ENCODE results near the gene IRF9.
A peak's percentile ranks its signal among the peaks of the same experiment; 100 is the strongest.

IRF9 gene, protein sequence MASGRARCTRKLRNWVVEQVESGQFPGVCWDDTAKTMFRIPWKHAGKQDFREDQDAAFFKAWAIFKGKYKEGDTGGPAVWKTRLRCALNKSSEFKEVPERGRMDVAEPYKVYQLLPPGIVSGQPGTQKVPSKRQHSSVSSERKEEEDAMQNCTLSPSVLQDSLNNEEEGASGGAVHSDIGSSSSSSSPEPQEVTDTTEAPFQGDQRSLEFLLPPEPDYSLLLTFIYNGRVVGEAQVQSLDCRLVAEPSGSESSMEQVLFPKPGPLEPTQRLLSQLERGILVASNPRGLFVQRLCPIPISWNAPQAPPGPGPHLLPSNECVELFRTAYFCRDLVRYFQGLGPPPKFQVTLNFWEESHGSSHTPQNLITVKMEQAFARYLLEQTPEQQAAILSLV

DNA sequence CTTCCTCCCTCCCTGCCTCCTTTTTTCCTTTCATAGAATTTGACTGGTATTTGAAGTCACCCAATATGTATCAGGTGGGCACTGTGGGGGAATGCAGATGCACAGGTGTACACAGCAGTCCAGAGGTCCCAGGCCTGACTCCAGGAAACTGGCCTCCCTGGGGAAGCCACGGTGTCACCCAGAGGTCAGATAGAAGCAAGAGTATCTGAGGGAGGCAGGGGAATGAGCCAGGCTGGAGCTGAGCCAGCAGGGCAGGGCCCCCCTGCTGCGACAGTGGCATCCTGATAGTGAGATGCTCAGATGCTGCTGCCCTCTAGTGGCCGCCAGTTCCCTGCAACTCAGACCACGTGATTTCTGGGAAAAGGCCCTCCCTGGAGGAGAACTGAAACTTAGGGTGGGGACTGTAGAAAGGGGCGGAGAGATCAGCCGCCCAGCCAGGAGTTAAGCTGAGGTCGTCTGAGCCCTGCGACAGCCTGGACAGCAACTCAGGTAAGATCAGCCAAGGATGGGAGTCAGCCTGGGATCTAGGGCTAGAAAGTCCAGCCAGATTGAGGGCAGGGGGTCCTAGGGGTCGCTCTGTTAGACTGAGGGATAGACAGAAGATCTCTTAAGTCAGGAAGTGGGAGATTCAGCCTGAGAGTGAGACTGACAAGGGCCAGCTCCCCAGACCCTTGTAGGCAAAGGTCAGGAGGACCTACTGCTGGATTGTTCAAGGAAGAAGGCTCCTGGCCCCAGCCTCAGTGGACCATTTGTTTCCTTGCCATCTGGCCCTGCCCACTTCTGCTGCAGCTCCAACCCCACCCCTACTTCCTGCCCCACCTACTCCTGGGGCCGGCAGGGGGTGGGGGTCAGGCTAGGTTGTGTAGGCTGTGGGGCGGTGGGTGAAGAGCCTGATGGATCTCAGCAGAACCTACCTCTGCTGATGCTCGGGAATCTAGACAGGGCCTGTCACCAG, at the start of gene IRF9:
TSS of gene IRF9 (plus strand) at position 416 of the 955 bp plus-strand sequence. CDS start 880 bp downstream, outside the sequence.
- DNase-seq (ENCODE audit: low spot score), result peak; percentile 96

DNA sequence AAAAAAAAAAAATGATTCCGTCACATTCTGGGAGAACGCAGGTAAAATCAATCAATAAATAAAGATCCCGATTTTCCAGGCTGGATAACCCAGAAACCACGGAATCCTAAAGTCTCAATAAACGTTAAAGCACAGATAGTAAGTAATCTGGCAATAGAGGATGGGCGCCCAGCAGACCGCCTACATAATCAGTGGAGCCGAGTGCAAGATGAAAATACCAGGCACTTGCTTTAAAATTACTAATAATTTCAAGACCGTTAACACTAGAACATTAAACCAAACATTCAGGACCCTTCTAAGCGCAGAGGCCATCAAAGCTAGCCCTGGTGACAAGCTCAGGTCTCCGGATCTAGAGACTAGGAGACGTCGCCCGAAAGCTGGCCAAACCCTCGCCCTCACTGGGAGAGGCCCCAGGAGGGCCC, 47.7 kb upstream of the IRF9 start:
- no peak for DNase-seq (ENCODE audit: low spot score)

DNA sequence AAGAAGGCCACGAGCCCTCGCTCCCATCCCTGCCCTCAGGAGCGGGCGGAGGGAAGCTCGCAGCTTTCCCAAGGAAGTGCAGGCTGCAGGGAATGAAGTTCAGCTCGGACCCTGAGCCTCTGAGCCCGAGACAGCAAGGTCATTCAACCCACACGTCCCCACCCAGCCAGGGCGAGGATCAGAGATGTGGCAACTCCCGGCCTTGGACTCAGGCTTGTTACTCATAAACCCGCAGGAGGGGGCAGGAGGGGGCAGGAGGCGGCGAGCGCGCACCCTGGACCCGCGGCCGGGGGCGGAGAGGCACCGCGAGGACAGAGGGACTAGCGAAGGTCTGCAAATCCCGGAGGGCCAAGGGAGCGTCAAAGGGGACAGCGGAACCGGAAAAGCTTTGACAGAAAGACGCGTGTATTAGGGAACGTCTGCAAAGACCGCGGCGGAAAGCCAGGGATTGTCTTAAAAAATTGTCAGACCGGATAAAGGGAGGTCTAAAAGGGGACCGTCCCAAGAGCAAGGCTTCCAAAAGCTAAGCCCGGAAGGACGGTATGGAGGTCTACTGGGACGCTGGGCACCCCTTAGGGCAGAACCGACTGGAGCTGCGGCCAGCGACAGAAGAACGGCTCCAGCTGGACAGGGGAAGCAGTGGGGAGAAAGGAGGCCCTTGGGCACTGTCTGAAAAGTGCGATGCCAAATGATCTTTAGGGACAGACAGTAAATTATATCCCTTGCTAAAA, 47.1 kb upstream of the IRF9 start:
- DNase-seq (ENCODE audit: low spot score), result peak; percentile 77

DNA sequence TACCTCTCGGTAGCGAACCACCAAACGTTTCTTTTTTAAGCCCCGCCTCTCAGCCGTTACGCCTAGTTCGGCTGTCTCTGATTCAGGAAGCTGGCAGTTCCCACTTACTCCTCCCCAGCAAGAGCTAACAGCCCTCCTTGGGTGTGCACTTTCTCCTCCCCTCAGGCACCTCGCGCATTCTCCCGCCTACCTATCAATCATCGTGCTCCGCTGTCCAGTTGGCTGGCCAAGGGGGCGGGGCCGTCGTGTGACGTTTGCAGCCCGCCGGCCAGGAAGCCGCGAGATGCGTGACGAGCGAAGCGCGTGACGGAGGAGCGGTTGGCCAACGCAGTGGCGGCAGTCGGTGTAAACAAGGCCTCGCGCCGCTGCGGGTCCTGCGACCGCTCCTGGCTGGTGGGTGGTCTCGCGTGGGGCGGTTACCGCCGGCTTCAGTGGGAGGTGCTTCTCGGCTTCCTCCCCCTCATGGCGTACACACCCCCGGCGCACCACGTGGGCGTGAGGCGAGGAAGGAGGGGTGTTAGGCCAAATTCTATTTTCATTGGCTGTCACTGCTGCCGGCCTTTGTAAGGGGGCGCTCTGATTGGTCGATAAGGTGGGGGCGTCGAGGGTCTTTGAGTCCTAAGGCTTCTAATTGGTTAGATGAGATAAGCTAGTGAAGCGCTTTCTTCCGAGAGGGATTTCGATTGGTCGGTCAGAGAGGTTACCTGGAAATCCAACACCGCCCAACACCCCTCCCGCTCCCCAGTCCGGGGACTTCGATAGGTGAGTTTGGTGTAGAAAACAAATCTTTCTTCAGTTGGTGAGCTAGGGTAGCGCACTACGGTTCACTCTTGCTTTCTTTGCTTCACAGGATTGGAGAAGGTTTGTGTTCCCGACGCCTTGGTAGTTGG, 46.3 kb upstream of the IRF9 start, which contains the start of the genes DCAF11 and NRL:
TSS of gene DCAF11 (plus strand) at position 246 of the 890 bp plus-strand sequence. CDS start 818 bp downstream, outside the sequence.
TSS of gene NRL (minus strand) at position 418 of the 890 bp plus-strand sequence. CDS start 32,101 bp downstream, outside the sequence.
- DNase-seq (ENCODE audit: low spot score), result peak; percentile 100

DNA sequence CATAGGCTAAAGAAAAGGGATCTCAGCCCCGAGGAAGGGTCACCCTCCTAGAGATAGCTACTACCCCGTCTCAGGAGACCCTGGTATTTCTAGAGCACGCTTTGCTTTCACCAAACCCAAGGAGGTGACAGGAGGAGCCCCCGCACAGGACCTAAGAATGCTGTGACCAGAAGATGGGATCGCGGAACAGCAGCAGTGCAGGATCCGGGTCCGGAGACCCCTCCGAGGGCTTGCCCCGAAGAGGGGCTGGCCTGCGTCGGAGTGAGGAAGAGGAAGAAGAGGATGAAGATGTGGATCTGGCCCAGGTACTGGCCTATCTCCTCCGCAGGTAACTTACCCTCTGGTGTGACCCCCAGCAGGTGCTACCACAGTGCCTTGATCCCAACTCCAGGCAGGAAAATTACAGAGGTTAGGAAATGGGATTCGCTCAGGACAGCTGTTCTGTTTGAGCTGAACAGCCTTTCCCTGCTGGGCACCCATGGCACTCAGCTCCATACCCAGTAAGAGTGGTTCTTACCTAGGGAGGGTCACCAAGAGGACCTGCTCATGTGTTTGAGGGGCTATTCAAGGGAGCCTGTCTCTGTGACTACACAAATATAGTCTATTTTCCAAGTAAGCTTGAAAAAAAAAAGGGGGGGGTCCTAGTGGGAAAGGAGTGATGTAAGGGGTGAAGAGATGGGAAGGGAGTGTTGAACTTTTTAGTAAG, 45.5 kb upstream of the IRF9 start:
- no peak for DNase-seq (ENCODE audit: low spot score)

DNA sequence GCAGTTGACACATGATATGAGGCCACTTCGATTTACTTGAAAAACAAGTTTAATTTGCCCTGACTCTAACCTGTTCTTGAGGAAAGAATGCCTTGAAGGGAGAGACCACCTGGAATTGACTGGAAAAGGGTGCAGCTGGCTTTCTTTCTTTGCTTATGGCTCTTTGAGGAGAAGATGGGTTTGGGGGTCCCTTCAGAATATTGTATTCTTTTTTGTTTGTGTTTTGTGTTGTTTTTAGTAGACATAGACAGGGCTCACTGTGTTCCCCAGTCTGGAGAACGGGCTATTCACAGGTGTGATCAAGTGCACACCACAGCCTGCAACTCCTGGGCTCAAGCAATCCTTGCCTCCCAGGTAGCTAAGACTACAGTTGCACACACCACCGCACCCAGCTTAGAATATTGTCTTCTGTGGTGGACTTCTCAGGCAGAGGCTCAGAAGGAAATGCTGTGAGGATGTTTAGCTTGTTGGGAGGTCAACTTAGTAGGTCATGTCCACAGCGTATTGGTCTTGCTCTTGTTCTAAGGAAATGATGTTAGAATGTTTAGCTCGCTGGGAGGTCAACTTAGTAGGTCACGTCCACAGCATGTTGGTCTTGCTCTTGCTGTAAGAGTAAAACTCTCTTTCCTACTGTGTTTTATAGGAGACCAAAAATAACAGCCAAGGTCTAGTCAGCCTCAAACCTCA, 44.8 kb upstream of the IRF9 start:
- no peak for DNase-seq (ENCODE audit: low spot score)

DNA sequence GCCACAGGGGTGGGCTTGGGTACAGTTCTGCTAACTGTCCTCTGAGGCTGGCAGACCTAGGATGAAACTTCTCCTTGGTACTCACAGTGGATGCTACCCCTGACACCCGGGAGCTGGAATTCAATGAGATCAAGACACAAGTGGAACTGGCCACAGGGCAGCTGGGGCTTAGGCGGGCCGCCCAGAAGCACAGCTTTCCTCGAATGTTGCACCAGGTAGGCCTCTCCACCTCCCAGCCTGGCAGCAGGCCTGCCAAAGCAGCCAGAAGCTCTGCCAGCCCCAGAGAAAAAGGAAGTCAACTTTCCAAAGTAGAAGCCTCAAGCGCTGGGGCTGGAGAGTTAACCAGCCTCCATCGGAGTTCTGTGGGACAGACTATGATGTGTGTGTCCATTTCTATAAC, 43.9 kb upstream of the IRF9 start:
- no peak for DNase-seq (ENCODE audit: low spot score)

DNA sequence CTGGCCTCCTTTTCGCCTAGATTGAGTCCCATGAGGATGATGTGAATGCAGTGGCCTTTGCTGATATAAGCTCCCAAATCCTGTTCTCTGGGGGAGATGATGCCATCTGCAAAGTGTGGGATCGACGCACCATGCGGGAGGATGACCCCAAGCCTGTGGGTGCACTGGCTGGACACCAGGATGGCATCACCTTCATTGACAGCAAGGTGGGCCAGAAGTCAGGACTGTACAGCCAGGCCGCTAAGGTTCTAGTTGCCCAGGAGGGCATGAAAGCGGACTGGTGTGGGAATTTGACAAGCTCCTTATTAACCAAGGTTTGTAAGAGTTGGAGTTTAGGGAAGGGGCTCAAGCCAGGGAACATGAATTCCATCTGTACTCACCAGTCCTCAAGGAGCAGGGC, 41.4 kb upstream of the IRF9 start:
- DNase-seq (ENCODE audit: low spot score), result no peak

DNA sequence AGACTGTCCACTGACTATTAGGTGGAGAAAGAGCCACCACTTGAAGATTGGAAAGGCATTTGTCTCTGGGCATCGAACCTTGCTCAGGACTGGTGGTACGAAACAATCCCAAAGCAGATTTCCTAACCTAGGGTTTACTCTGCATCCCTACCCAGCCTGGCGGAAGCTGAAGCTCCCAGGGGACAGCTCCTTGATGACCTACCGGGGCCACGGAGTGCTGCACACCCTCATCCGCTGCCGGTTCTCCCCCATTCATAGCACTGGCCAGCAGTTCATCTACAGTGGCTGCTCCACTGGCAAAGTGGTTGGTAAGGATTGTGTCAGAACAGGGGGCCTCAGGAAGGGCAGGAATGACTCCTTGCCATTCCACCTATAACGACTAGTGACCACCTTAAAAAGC, 39.9 kb upstream of the IRF9 start:
- no peak for DNase-seq (ENCODE audit: low spot score)

DNA sequence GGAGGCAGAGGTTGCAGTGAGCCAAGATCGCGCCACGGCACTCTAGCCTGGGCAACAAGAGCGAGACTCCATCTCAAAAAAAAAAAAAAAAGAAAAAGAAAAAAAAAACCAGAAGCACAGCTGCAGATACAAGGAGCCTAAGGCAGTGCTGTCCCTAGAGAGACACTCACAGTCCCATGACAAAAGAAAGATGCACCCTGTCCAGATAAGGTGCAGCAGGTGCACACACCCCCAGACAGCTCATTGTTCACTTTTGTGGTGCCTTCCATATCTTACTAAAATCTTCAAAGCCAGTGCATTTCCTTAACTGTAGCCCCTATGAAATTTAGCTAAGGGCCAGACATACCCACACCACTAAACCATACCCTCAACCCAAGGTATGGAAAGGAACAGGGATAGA, 38.6 kb upstream of the IRF9 start:
- DNase-seq (ENCODE audit: low spot score), result no peak

DNA sequence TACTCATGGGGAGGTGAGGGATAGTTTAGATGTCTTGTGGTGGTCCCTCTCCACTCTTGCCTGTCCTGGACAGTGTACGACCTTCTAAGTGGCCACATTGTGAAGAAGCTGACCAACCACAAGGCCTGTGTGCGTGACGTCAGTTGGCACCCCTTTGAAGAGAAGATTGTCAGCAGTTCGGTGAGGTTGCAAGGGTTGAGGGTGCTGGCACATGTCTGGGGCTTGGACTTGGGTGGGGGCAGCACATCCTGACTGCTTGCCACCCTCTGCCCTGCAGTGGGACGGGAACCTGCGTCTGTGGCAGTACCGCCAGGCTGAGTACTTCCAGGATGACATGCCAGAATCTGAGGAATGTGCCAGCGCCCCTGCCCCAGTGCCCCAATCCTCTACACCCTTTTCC, 38.2 kb upstream of the IRF9 start:
- DNase-seq (ENCODE audit: low spot score), result no peak

DNA sequence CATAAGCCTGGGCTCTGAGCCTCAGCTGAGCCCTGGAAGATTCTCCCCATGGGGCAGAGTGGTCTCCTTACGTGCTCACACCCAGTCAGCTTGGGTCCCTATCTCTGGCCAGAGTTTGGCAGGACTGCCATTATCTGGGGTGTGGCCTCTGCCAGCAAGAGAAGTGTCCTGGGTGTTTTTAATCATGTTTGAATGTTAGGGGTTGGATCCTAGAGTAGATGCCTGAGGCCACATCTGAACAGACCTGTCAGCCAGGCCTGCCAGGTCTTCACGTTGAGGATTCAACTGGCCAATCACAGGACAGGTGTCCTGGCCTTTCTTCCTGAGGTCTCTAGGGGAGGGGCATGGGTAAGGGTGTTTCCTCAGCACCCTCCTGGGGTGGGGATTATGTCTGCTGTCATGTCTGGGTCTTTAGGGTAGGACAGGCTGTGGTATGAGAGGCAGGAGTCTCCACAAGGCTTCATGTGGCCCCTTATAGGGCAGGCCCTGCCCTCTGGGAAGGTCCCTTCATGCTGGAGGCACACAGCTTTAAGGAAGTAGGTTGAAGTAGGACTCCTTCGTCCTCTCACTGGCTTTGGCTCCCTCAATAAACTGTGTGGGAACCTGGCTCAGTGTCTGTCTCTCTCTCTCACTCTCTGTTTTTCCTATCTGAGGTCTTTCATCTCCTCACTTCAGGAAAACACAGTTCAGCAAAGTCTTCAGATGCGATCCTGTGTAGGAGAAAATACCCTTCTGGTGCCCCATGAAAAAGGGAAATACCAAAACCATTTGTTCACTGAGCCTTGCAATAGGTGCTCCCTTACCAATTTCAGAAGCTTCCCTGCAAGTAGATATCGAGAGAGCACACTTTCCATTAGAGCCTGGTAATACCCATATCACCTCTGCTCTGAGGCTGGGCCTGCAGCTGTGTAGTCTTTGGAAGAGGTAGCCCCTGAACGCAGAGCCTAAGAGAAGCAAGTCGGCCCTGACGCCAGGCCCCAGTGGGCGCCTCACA, 37.3 kb upstream of the IRF9 start:
- DNase-seq (ENCODE audit: low spot score), result no peak

DNA sequence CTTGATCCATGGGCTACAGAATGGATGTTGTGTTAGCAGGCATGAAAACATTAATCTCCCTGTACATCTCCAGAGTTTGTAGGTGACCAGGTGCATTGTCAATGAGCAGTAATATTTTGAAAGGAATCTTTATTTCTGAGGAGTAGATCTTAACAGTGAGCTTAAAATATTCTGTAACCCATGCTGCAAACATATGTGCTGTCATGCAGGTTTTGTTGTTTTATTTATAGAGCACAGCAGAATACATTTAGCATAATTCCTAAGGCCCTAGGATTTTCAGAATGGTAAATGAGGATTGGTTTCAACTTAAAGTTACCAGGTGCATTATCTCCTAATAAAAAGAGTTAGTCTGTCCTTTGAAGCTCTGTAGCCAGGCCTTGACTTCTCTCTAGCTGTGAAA, 34.1 kb upstream of the IRF9 start:
- no peak for DNase-seq (ENCODE audit: low spot score)

DNA sequence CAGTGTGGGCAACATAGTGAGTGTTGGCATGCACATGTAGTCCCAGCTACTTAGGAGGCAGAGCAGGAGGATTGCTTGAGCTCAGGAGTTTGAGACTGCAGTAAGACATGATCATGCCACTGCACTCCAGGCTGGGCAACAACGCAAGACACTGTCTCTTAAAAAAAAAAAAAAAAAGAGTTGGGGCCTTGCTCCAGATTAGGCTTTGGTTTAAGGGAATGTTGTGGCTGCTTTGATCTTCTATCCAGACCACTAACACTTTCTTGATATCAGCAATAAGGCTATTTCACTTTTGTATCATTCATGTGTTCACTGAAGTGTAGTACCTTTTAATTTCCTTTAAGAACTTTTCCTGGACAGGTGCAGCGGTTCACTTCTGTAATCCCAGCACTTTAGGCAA, 33.4 kb upstream of the IRF9 start:
- DNase-seq (ENCODE audit: low spot score), result no peak

DNA sequence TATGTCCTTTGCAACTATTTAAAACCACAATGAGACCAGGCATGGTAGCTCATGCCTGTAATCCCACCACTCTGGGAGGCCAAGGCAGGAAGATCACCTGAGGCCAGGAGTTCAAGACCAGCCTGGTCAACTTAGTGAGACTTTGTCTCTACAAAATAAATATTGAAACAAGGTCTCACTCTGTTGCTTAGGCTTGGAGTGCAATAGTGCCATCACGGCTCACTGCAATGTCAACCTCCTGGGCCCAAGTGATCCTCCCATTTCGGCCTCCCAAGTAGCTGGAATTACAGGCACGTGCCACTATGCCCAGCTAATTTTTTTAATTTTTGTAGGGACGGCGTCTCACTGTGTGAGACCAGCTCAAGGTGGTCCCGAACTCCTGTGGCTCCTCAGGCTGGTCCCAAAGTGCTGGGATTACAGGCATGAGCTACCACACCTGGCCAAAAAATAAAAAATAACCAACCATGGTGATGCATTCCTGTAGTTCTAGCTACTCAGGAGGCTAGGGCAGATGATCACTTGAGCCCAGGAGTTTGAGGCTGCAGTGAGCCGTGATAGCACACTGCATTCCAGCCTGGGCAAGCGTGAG, 31.6 kb upstream of the IRF9 start:
- no peak for DNase-seq (ENCODE audit: low spot score)

DNA sequence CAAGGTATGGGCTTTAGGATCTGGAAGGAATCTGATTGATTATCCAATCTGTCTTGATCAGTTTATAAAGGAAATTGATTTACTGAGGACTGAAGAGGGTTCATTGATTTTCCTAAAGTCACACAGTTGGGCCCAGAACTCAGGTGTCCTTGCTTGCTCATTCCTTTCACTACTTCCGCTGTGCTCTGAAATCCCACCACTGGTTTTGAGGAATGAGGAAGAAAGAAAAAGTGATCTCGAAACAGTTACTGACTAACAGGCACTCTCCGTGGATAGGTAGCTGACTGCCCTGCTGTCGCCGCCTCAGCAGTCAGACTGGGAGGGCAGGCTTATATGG, 30.7 kb upstream of the IRF9 start, which contains the start of gene FITM1:
TSS of gene FITM1 (plus strand) at position 280 of the 337 bp plus-strand sequence. CDS start 905 bp downstream, outside the sequence.
- DNase-seq (ENCODE audit: low spot score), result no peak

DNA sequence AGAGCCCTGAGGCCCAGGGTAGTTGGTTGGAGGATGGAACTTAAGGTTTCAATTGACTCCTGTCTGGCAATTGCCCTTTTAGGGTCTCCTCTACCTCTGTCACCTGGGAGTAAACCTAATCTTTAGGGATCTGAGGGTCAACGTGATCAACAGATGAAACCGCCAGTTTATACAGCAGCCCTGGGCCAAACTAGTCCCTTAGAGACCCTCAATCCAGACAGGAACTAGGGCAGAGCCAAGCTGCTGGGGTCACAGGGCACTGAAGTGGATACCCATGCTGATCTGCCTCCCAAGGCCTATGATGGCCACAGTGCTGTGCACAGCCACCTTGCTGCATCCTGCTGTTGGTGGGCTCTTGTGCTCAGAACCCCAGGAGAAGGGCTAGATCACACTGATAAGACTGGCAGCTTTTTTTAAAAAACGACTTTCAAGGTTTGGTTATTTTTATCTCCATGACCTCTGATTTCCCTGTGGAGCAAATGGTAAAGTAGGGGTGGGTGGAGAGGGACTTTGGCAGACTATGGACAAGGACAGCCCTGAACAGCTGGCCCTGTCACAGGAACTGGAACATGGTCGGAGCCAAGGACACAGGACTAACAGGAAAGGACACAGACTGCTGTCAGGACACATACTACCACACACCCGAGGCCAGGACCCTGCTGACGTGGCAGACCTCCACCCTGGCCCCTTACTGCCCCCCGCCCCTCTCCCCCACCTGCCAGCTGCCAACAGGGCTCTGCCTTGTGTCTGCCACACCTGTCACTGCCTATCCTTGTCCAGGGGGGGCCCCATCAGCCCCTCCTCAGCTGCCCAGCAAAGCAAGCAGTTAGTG, 30.1 kb upstream of the IRF9 start:
- no peak for DNase-seq (ENCODE audit: low spot score)

Data from CD4-positive, alpha-beta T cell treated with Interleukin-6 at 100 ng/mL for 8 hours (primary cell).